ENCODE measurements around the gene LRRC37B.
"Not testable (repeated sequence)": the region's sequence is repeated elsewhere in the genome, so short reads cannot be mapped to it uniquely, and the experiment has no call there.

LRRC37B gene

DNA sequence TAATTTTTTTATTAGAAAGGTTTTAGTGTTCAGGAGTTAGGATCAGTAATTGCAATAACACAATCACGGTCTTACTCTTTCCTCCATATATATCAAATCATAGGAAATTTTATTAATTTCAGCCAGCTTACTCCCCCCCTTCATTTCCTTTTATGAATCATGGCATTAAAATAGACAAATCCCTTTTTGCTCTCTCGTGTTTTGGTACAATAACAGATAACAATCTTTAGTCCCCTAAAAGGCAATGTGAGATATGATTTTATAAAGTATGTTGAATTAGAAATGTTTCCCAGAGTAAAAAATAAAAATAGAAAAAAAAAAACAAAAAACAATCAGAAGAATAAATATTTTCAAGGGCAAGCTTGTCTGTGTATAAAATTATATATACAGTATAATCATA, 92.5 kb downstream of the LRRC37B start:
- no peak for DNase-seq

DNA sequence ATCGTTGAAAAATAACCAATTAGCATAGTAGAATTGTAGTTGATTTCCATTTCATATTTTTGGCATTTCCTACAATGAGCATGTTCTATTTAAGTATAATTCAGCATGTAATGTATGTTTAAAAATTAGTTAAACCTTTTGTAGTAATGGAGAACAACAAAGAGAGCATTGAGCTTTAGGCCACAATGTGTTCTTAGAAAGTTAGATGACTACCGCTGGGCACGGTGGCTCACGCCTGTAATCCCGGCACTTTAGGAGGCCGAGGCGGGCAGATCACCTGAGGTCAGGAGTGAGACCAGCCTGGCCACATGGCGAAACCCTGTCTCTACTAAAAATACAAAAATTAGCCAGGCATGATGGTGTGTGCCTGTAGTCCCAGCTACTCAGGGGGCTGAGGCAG, 93.1 kb downstream of the LRRC37B start:
- not testable (repeated sequence) for DNase-seq

DNA sequence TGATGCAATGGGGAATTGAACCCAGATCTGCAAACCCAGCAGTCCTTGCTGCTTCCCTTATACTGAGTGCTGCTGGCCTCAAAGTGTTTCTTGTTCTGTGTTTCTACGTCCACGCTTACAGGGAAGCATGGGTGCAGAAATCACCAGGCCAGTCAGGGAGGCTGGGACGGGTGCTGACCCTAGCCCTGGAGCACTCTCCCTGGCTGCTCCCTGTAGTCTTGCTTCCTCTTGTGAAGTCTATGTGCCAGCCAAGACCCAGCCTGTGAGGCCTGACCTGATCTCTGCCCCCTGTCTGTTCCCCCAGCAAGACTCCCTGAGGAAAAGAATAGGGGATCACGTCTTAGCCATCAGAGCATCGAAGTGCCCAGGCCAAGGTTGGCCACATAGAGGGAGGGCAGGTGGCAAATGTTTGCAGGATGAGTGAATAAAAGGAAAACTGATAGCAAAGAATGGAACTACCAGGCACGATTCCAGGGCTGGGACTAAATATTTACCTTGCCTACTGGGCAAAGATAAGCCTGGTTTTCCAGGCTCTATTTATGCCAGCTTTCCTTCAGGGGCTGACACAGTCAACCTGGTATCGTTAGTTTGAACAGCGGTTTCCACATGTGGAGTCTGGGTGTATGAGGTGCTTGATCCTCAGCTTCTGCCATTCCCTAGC, 93.9 kb downstream of the LRRC37B start:
- DNase-seq: no peak

DNA sequence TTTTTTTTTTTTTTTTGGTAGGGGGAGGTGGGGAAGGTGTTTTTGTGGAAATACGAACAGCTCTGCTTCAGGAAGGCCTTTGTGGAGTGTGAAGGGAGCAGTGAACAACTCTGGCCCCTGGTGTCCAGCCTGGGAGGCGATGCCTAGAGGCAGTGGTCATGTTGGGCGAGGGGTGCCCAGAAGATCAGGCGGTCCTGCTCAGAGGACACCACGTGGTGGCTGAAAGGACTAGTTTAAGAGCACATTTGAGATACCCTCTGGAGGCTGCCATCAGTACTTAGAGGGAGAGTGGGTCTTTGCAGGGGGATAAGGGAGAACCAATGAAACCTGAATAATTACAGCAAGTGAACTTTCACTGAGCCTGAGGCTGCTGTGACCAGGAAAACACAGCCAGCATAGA, 95.0 kb downstream of the LRRC37B start:
- no peak for DNase-seq

DNA sequence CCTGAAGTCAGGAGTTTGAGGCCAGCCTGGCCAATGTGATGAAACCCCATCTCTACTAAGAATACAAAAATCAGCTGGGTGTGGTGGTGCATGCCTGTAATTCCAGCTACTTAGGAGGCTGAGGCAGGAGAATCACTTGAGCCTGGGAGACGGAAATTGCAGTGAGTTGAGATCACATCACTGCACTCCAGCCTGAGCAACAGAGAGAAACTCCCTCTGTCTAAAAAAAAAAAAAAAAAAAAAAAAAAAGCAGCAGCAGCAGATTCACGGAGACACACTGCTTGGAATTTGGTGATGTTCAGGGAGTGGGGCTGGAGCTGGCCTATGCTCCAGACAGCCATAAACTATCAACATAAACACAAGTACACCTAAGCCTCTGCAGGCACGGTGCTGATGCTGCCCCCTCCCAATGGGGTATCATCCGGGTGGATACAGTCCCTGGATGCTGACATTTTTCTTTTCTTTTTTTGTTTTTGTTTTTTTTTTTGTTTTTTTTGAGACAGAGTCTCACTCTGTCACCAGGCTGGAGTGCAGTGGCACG, 95.5 kb downstream of the LRRC37B start:
- no peak for DNase-seq
